ENCODE results near the gene NME1.

The NME1 gene

DNA sequence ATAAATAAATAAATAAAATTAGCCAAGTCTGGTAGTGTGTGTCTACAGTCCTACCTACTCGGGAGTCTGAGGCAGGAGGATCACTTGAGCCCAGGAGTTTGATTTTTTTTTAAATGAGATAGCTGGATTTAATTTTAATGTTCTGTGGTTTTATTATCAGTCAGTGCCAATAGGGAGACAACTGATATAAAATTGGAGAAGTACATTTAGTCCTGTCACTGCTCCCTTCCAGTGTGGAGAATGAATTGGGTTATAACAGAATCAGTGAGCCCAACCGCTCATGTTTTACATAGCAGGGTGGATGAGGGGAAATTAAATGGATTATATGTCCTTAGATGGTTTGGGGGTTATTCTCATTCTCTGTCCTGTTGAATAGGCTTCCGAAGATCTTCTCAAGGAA lies 6.2 kb downstream of the NME1 start:
- TF ChIP-seq CEBPB (IDR thresholded peaks at IDR 0.05) (no peak), ZBTB7A (IDR thresholded peaks at IDR 0.05; ENCODE audit: low read depth) (no peak), YY1 (IDR thresholded peaks at IDR 0.05; ENCODE audit: low read depth) (no peak), EGR1 (IDR thresholded peaks at IDR 0.05) (no peak), NFIC (IDR thresholded peaks at IDR 0.05) (no peak), RAD21 (IDR thresholded peaks at IDR 0.05; ENCODE audit: low read depth) (no peak), EP300 (IDR thresholded peaks at IDR 0.05; ENCODE audit: borderline replicate concordance) (no peak), CREB1 (IDR thresholded peaks at IDR 0.05; ENCODE audit: low read depth) (no peak), TEAD4 (IDR thresholded peaks at IDR 0.05) (no peak), FOXM1 (IDR thresholded peaks at IDR 0.05; ENCODE audit: borderline replicate concordance, low read depth) (no peak), TCF12 (IDR thresholded peaks at IDR 0.05; ENCODE audit: low read depth) (no peak), TAF1 (IDR thresholded peaks at IDR 0.05; ENCODE audit: low read depth) (no peak)
- TF ChIP-seq, protein P1, sequence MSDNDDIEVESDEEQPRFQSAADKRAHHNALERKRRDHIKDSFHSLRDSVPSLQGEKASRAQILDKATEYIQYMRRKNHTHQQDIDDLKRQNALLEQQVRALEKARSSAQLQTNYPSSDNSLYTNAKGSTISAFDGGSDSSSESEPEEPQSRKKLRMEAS (IDR thresholded peaks at IDR 0.05): no peak
- TF ChIP-seq, protein P2, sequence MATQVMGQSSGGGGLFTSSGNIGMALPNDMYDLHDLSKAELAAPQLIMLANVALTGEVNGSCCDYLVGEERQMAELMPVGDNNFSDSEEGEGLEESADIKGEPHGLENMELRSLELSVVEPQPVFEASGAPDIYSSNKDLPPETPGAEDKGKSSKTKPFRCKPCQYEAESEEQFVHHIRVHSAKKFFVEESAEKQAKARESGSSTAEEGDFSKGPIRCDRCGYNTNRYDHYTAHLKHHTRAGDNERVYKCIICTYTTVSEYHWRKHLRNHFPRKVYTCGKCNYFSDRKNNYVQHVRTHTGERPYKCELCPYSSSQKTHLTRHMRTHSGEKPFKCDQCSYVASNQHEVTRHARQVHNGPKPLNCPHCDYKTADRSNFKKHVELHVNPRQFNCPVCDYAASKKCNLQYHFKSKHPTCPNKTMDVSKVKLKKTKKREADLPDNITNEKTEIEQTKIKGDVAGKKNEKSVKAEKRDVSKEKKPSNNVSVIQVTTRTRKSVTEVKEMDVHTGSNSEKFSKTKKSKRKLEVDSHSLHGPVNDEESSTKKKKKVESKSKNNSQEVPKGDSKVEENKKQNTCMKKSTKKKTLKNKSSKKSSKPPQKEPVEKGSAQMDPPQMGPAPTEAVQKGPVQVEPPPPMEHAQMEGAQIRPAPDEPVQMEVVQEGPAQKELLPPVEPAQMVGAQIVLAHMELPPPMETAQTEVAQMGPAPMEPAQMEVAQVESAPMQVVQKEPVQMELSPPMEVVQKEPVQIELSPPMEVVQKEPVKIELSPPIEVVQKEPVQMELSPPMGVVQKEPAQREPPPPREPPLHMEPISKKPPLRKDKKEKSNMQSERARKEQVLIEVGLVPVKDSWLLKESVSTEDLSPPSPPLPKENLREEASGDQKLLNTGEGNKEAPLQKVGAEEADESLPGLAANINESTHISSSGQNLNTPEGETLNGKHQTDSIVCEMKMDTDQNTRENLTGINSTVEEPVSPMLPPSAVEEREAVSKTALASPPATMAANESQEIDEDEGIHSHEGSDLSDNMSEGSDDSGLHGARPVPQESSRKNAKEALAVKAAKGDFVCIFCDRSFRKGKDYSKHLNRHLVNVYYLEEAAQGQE (IDR thresholded peaks at IDR 0.05; ENCODE audit: low read depth): no peak
- TF ChIP-seq, protein P3, sequence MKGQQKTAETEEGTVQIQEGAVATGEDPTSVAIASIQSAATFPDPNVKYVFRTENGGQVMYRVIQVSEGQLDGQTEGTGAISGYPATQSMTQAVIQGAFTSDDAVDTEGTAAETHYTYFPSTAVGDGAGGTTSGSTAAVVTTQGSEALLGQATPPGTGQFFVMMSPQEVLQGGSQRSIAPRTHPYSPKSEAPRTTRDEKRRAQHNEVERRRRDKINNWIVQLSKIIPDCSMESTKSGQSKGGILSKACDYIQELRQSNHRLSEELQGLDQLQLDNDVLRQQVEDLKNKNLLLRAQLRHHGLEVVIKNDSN (IDR thresholded peaks at IDR 0.05): no peak

DNA sequence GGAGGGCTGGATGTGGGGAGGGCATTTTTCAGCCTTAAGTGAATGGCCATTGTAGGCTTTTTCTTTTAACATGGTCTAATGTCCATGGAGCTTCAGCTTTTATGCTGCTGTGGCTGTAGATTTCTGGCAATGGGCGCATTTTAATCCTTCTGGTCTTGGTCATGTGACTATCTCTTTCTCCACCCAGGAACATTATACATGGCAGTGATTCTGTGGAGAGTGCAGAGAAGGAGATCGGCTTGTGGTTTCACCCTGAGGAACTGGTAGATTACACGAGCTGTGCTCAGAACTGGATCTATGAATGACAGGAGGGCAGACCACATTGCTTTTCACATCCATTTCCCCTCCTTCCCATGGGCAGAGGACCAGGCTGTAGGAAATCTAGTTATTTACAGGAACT lies 8.2 kb downstream of the NME1 start:
- TF ChIP-seq, protein P3 (IDR thresholded peaks at IDR 0.05): no peak
- TF ChIP-seq CREB1 (IDR thresholded peaks at IDR 0.05; ENCODE audit: low read depth) (no peak), CEBPB (IDR thresholded peaks at IDR 0.05) (no peak), FOXM1 (IDR thresholded peaks at IDR 0.05; ENCODE audit: borderline replicate concordance, low read depth) (no peak), EP300 (IDR thresholded peaks at IDR 0.05; ENCODE audit: borderline replicate concordance) (no peak), TCF12 (IDR thresholded peaks at IDR 0.05; ENCODE audit: low read depth) (no peak), RAD21 (IDR thresholded peaks at IDR 0.05; ENCODE audit: low read depth) (no peak), EGR1 (IDR thresholded peaks at IDR 0.05) (no peak), YY1 (IDR thresholded peaks at IDR 0.05; ENCODE audit: low read depth) (no peak), ZBTB7A (IDR thresholded peaks at IDR 0.05; ENCODE audit: low read depth) (no peak), NFIC (IDR thresholded peaks at IDR 0.05) (no peak), TAF1 (IDR thresholded peaks at IDR 0.05; ENCODE audit: low read depth) (no peak), TEAD4 (IDR thresholded peaks at IDR 0.05) (no peak)
- TF ChIP-seq, protein P1 (IDR thresholded peaks at IDR 0.05): no peak
- TF ChIP-seq, protein P2 (IDR thresholded peaks at IDR 0.05; ENCODE audit: low read depth): no peak

DNA sequence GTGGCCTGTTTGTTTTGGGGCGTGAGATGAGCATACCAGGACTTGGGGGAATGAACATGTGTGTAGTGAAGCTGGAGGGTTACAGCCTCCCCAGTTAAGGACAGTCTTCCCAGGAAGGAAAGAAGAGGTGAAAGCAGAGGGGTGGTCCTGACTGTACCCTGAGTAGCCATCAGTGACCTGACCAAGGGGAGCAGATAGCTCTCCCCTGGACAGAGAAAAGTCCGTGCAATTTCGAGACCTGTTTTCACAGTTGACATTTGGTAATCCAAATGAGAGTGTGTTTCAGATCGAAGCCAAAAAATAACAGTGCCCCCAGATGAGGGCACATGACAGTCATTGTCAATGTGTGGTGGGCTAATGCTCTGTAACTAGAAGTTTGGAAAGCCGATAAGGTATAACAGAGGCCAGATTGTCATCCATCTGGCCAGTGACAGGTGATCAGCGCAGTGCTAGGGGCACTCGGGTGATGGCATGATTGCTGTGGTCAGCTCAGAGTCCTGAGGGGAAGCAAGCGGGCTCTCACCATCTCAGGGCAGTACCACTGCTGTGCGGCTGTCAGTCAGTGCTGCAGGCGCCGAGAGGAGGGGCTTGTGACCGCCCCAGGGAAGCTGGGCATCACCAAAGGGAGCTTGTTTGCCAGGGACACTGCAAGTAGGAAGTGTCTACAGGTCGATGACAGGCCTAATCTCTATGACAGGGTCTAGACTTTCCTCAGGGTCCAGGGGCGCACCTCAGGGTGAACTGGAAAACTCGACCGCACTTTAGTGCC lies 11.7 kb downstream of the NME1 start:
- TF ChIP-seq EP300 (IDR thresholded peaks at IDR 0.05; ENCODE audit: borderline replicate concordance): no peak
- TF ChIP-seq TCF12 (IDR thresholded peaks at IDR 0.05; ENCODE audit: low read depth): no peak
- TF ChIP-seq YY1 (IDR thresholded peaks at IDR 0.05; ENCODE audit: low read depth): no peak
- TF ChIP-seq TEAD4 (IDR thresholded peaks at IDR 0.05): no peak
- no peak for TF ChIP-seq NFIC (IDR thresholded peaks at IDR 0.05)
- TF ChIP-seq, protein P2 (IDR thresholded peaks at IDR 0.05; ENCODE audit: low read depth): no peak
- no peak for TF ChIP-seq ZBTB7A (IDR thresholded peaks at IDR 0.05; ENCODE audit: low read depth)
- TF ChIP-seq, protein P1 (IDR thresholded peaks at IDR 0.05): no peak

DNA sequence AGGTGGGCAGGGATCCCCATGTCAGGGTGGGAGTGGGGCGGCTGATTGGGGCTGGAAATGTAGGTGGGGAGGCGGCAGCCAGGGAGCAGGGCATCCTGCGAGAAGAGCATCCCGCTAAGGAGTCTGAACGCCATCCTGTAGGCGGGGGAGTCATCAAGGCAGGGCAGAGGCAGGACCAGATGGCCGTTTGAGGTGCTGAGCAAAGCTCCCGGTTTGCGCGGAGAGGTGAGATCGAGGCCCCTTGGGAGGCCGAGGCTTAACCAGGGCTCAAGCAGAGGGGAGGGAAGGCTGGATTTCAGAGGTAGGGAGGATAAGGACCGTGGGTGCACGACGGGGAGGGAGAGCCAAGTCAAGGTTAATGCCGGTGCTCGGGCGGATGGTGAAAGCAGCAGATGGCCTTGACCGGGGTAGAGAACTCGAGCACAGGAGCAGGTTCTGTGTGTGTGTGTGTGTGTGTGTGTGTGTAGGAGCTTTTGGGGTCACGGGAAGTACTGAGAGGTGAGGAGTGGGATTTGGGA lies 12.4 kb downstream of the NME1 start:
- TF ChIP-seq CREB1 (IDR thresholded peaks at IDR 0.05; ENCODE audit: low read depth) (no peak), FOXM1 (IDR thresholded peaks at IDR 0.05; ENCODE audit: borderline replicate concordance, low read depth) (no peak), EGR1 (IDR thresholded peaks at IDR 0.05) (no peak), EP300 (IDR thresholded peaks at IDR 0.05; ENCODE audit: borderline replicate concordance) (no peak), NFIC (IDR thresholded peaks at IDR 0.05) (no peak), TAF1 (IDR thresholded peaks at IDR 0.05; ENCODE audit: low read depth) (no peak), ZBTB7A (IDR thresholded peaks at IDR 0.05; ENCODE audit: low read depth) (no peak)
- TF ChIP-seq, protein P3 (IDR thresholded peaks at IDR 0.05): no peak
